ENCODE data around the gene SIAH3. TPM values are rescaled to one million over a fixed set of nuclear protein-coding genes. Genes with fewer than 3 reads are reported as not detected.

SIAH3 gene
- total RNA-seq, 1 donor from 2014 or later, result 9.8 TPM

- no peak for DNase-seq
These were observed 9.8 kb upstream of the SIAH3 start for GRCh38 chr13:45861322-45861721.

- no peak for DNase-seq
These were observed 8.7 kb upstream of the SIAH3 start for GRCh38 chr13:45860240-45860639.

GRCh38 chr13:45859705-45860104 is 8.2 kb upstream of the SIAH3 start:
- no peak for DNase-seq

GRCh38 chr13:45852494-45852893 is 941 bp upstream of the SIAH3 start:
- DNase-seq, result no peak

- no peak for DNase-seq
These were observed 403 bp upstream of the SIAH3 start for GRCh38 chr13:45851956-45852355.

- no peak for DNase-seq
These were observed 1.4 kb downstream of the SIAH3 start for GRCh38 chr13:45850027-45850613.

- no peak for DNase-seq
These were observed 2.1 kb downstream of the SIAH3 start for GRCh38 chr13:45849408-45849807.

- DNase-seq, result no peak
These were observed 3.9 kb downstream of the SIAH3 start for GRCh38 chr13:45847554-45848224.

- DNase-seq, result no peak
These were observed 4.9 kb downstream of the SIAH3 start for GRCh38 chr13:45846681-45847080.

GRCh38 chr13:45838171-45838745 is 13.3 kb downstream of the SIAH3 start:
- peak; percentile 9 for DNase-seq

GRCh38 chr13:45837111-45837510 is 14.4 kb downstream of the SIAH3 start:
- DNase-seq, result no peak

GRCh38 chr13:45834411-45834994 is 17.1 kb downstream of the SIAH3 start:
- DNase-seq, result no peak

- DNase-seq, result no peak
These were observed 17.7 kb downstream of the SIAH3 start for GRCh38 chr13:45833663-45834375.

GRCh38 chr13:45833242-45833641 is 18.3 kb downstream of the SIAH3 start:
- DNase-seq, result no peak

GRCh38 chr13:45831851-45832250 is 19.7 kb downstream of the SIAH3 start:
- no peak for DNase-seq

- DNase-seq, result no peak
These were observed 21.4 kb downstream of the SIAH3 start for GRCh38 chr13:45830121-45830520.

GRCh38 chr13:45828256-45828968 is 23.1 kb downstream of the SIAH3 start:
- DNase-seq, result no peak

GRCh38 chr13:45827318-45827717 is 24.2 kb downstream of the SIAH3 start:
- no peak for DNase-seq

GRCh38 chr13:45826731-45827130 is 24.8 kb downstream of the SIAH3 start:
- DNase-seq, result no peak

- DNase-seq, result no peak
These were observed 26.2 kb downstream of the SIAH3 start for GRCh38 chr13:45825387-45825650.

GRCh38 chr13:45823583-45823982 is 28.0 kb downstream of the SIAH3 start:
- DNase-seq, result no peak

GRCh38 chr13:45821811-45822210 is 29.7 kb downstream of the SIAH3 start:
- no peak for DNase-seq

All from occipital lobe (tissue), 2 donors.